Muscle of arm (tissue), 14 donors: ENCODE measurements around the gene ITFG1. TPM values are rescaled to one million over a fixed set of nuclear protein-coding genes. Genes with fewer than 3 reads are reported as not detected.
A peak's percentile ranks its signal among the peaks of the same experiment; 100 is the strongest.

ENCODE experiments used
- DNase-seq: peaks from one replicate; pipeline ENCODE4 v3.0.0-alpha.2; 2013
- long read RNA-seq, 11 donors: transcript quantifications; one replicate each; lab custom pipeline, GENCODE V29; 2026
- polyA plus RNA-seq, 12 donors: library from polyadenylated mRNA; unstranded; fragments of 120-200 nt; gene quantifications; one replicate each; pipeline ENCODE4 v1.2.1, GENCODE V29; 2013; ENCODE audit not compliant: insufficient read length in 12 of 12

Gene ITFG1
- 100 to 1,000 TPM in 6 of 12 donors, 10 to 100 TPM in 5, not detected in 1; 64.8 to 122 (median 105) TPM for polyA plus RNA-seq
- long read RNA-seq, donor 1, transcript ITFG1-201 (18 exons, 3,400 nt), result major isoform, 14 of 213 reads
- long read RNA-seq, donor 1, partial matches to known transcripts, result 197 of 213 reads
- long read RNA-seq, donor 1, other reads (novel, unspliced or antisense), result 0 of 213 reads
- long read RNA-seq, donor 2, transcript ITFG1-203 (13 exons, 1,464 nt), result minor isoform, 6 of 38 reads
- long read RNA-seq, donor 2, transcript ITFG1-201 (18 exons, 3,400 nt), result major isoform, 27 of 38 reads
- long read RNA-seq, donor 2, partial matches to known transcripts, result 0 of 38 reads
- long read RNA-seq, donor 2, other reads (novel, unspliced or antisense), result 5 of 38 reads
- long read RNA-seq, donor 3, partial matches to known transcripts, result 0 of 5 reads
- long read RNA-seq, donor 3, other reads (novel, unspliced or antisense), result 0 of 5 reads
- long read RNA-seq, donor 4, partial matches to known transcripts, result 7 of 10 reads
- long read RNA-seq, donor 4, other reads (novel, unspliced or antisense), result 0 of 10 reads
- long read RNA-seq, donor 5, transcript ITFG1-203 (13 exons, 1,464 nt), result minor isoform, 5 of 75 reads
- long read RNA-seq, donor 5, transcript ITFG1-201 (18 exons, 3,400 nt), result major isoform, 16 of 75 reads
- long read RNA-seq, donor 5, partial matches to known transcripts, result 53 of 75 reads
- long read RNA-seq, donor 5, other reads (novel, unspliced or antisense), result 0 of 75 reads
- long read RNA-seq, donor 6, transcript ITFG1-201 (18 exons, 3,400 nt), result major isoform, 9 of 17 reads
- long read RNA-seq, donor 6, transcript ITFG1-203 (13 exons, 1,464 nt), result minor isoform, 8 of 17 reads
- long read RNA-seq, donor 6, partial matches to known transcripts, result 0 of 17 reads
- long read RNA-seq, donor 6, other reads (novel, unspliced or antisense), result 0 of 17 reads
- long read RNA-seq, donor 7, partial matches to known transcripts, result 0 of 5 reads
- long read RNA-seq, donor 7, other reads (novel, unspliced or antisense), result 0 of 5 reads
- long read RNA-seq, donor 8, transcript ITFG1-201 (18 exons, 3,400 nt), result major isoform, 13 of 125 reads
- long read RNA-seq, donor 8, partial matches to known transcripts, result 109 of 125 reads
- long read RNA-seq, donor 8, other reads (novel, unspliced or antisense), result 0 of 125 reads
- long read RNA-seq, donor 9, transcript ITFG1-201 (18 exons, 3,400 nt), result major isoform, 6 of 8 reads
- long read RNA-seq, donor 9, partial matches to known transcripts, result 0 of 8 reads
- long read RNA-seq, donor 9, other reads (novel, unspliced or antisense), result 0 of 8 reads
- long read RNA-seq, donor 10, transcript ITFG1-201 (18 exons, 3,400 nt), result major isoform, 13 of 19 reads
- long read RNA-seq, donor 10, transcript ITFG1-203 (13 exons, 1,464 nt), result minor isoform, 6 of 19 reads
- long read RNA-seq, donor 10, partial matches to known transcripts, result 0 of 19 reads
- long read RNA-seq, donor 10, other reads (novel, unspliced or antisense), result 0 of 19 reads
- long read RNA-seq, donor 11, transcript ITFG1-201 (18 exons, 3,400 nt), result major isoform, 16 of 101 reads
- long read RNA-seq, donor 11, partial matches to known transcripts, result 76 of 101 reads
- long read RNA-seq, donor 11, other reads (novel, unspliced or antisense), result 5 of 101 reads

DNA sequence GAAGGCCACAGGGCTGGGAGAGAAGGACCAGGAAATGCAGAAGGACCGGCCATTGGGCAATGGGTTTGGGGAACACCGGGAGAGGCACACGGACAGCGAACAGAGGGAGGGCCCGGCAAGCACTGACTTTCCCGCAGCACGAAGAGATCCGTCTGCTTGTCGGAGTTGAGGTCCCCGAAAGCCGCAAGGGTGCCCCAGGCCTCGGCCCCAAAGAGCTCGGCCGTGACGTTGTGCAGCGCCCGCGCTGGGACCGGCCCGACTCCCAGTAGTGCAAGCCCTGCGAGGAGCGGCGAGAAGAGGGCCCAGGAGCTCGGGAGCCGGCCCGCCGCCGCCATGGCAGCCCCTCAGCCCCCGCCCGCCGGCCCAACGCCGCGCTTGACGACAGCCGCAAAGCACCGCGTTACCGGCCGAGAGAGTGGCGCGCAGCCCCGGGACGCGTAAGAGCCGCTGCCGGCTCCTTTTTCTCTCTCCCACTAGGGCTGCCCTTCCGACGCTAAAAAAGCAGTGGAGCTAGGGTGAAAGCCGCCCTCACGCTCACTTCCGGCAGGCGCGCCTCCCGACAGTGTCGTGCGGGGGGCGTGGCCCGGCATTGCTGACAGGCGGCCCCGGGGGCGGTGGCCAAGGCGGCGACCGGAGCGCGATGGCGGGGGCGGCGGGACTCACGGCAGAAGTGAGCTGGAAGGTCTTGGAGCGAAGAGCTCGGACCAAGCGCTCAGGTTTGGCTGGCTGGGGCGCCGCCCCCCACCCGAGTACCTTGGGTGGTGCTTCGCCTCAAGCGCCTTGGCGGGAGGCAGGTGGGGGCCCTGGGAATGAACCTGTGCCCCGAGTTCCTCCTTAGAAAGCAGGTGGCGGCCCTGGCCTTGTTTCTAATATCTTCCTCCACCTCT, at the start of gene ITFG1, which contains the start of gene PHKB:
Gene ITFG1, minus strand, starts transcription at position 353 of the 887 bp plus-strand sequence. Its CDS starts 18 bp downstream, at position 335.
Gene PHKB, plus strand, starts transcription at position 621 of the 887 bp plus-strand sequence. Its CDS starts 20 bp downstream, at position 641.
- peak; percentile 93 for DNase-seq

DNA sequence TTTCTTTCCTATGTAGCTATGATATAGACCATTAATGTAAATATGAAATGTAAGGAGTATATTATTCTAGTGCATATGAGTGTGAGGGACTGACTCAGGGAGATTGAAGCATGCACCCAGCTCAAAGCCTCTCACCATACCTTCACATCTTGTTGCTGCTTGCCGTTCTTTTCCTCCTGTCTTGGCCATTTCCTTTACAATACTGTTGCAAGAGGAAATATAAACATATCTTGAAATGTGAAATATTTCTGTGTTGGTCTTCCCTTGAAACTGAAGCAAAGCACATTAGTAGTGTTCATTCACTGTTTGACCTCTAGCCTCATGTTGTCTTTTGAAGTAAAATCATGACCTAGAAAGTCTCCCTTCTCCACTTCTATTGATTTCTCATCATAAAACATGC, 46.8 kb upstream of the ITFG1 start:
- DNase-seq, result no peak

DNA sequence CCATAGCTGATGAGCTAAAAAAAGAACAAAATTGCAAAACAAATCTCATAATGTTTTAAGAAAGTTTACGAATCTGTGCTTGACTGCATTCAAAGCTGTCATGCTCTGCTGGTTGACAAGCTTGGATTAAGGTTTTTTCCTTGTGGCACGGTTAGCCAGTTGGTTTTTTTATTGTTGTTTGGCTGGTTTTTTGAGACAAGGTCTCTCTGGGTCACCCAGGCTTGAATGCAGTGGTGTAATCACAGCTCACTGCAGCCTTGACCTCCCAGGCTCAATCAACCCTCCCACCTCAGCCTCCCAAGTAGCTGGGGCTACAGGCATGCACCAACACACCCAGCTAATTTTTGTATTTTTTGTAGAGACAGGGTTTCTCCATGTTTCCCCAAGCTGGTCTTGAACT, 45.9 kb upstream of the ITFG1 start:
- no peak for DNase-seq

- no peak for DNase-seq
Observed at GRCh38 chr16:47504599-47504998, 43.7 kb upstream of the ITFG1 start.

- no peak for DNase-seq
Observed at GRCh38 chr16:47503936-47504335, 43.1 kb upstream of the ITFG1 start.

DNA sequence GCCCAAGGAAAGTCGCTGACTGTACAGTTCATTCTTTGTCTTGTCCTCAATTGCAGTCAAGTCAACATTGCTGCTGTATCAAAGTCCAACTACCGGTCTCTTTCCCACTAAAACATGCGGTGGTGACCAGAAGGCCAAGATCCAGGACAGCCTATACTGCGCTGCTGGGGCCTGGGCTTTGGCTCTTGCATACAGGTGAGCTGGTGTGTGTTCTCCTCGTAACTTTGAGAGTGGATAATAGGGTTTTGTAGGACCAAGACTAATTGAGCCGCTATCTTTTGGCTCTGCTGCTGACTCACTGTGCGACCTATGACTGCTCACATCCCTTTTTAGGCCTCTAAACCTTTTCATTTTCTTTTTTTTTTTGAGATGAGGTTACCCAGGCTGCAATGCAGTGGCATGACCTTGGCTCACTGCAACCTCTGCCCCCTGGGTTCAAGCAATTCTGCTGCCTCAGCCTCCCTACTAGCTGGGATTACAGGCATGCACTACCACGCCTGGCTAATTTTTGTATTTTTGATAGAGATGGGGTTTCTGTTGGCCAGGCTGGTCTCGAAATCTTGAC, 38.9 kb upstream of the ITFG1 start:
- DNase-seq, result no peak

GRCh38 chr16:47499080-47499699, 38.3 kb upstream of the ITFG1 start:
- DNase-seq, result no peak

- DNase-seq, result no peak
Observed at GRCh38 chr16:47493381-47494337, 32.8 kb upstream of the ITFG1 start.

- peak; percentile 27 for DNase-seq
Observed at GRCh38 chr16:47492428-47493377, 31.8 kb upstream of the ITFG1 start.

GRCh38 chr16:47492036-47492427, 31.2 kb upstream of the ITFG1 start:
- DNase-seq, result no peak

GRCh38 chr16:47490471-47490870, 29.6 kb upstream of the ITFG1 start:
- DNase-seq, result no peak

GRCh38 chr16:47488051-47488450, 27.2 kb upstream of the ITFG1 start:
- no peak for DNase-seq

DNA sequence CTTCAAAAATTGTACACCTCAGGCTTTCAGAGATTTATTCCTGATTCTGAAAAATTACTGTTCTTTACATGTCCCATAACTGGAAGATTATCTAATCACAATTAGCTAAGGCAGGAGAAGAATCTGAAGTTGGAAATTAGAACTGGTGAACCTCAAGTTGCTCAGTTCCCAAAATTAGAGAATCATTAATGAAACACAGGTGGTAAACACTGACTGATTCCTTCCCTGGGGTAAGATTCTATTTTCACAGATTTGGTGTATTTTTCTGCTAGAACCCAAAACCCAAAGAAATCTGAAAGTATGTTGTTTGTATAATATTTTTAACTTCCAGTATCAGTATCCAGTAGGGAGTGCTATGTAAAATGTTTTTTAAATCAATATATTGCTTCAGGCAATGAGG, 26.0 kb upstream of the ITFG1 start:
- no peak for DNase-seq

- DNase-seq, result no peak
Observed at GRCh38 chr16:47483616-47484015, 22.8 kb upstream of the ITFG1 start.

DNA sequence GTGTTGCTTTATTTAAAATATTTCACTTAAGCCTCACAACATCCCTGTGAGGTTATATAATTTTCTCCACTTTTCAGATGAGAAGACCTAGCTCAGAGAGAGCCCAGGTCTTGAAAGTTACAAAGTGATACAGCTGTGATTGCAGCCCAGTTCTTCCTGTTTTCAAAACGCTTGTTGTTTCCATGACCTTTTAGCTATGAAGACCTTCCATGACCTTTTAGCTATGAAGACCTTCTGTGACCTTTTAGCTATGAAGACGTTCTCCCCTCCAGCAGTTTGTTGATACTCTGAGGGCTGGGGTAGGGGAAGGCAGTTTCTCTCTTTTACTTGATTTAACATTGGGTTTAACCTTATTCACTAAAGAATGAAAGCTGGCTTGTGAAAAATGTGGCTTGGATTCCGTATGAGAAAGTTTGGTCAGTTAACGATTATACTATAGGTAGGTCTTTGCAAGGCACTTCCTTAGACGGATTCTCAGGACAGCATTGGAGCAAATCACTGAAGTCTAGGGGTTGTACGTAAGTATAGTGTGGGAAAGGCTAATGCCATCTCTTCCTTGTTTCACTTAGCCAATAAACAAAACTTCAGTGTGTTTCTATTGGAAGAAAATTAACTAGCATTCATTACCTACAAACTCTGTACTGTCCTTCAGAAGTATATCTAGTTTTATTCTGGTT, 21.0 kb upstream of the ITFG1 start:
- no peak for DNase-seq

GRCh38 chr16:47480410-47480809, 19.5 kb upstream of the ITFG1 start:
- no peak for DNase-seq
